ENCODE data around the gene LAMB3. TPM values are rescaled to one million over a fixed set of nuclear protein-coding genes. Genes with fewer than 3 reads are reported as not detected.

Gene LAMB3
- total RNA-seq, 2 donors from 2014 or later: 43.7 to 92.8 TPM

- Histone ChIP-seq H3K36me3 (no peaks in the 10 kb centered on the region), H3K27me3 (replicated peaks; ENCODE audit: insufficient read depth) (no peaks in the 10 kb centered on the region), H3K4me3 (no peak overlapping the region), H3K4me1 (replicated peaks) (no peaks in the 10 kb centered on the region), H3K9me3 (no peaks in the 10 kb centered on the region), H3K27ac (peak overlapping the region in 1 of 2 donors; percentile 16)
- WGBS: 54% methylated on average over 4 of the region's 4 CpGs
- intact Hi-C loops (cut with DNase I): loop anchor here (2.0 to 5.0 kb wide), 3 partner anchors 55 to 115 kb away; no protein-coding TSS in a partner anchor
- DNase-seq (ENCODE audit: low spot score): no peak
- no peak for TF ChIP-seq POLR2AphosphoS5 (IDR thresholded peaks at IDR 0.05)
- TF ChIP-seq CTCF (IDR thresholded peaks at IDR 0.05): no peak
- no peak for TF ChIP-seq POLR2A (IDR thresholded peaks at IDR 0.05)
Observed at GRCh38 chr1:209692296-209692695, 40.1 kb upstream of the LAMB3 start.

GRCh38 chr1:209691237-209691636 is 39.0 kb upstream of the LAMB3 start:
- DNase-seq (ENCODE audit: low spot score): no peak
- Histone ChIP-seq H3K36me3 (no peaks in the 10 kb centered on the region), H3K4me3 (no peak overlapping the region), H3K4me1 (replicated peaks) (no peaks in the 10 kb centered on the region), H3K27ac (no peak overlapping the region), H3K27me3 (replicated peaks; ENCODE audit: insufficient read depth) (no peaks in the 10 kb centered on the region), H3K9me3 (no peaks in the 10 kb centered on the region)
- WGBS: 70% methylated on average over 3 of the region's 3 CpGs
- TF ChIP-seq CTCF (IDR thresholded peaks at IDR 0.05): no peak
- TF ChIP-seq POLR2A (IDR thresholded peaks at IDR 0.05): no peak
- TF ChIP-seq POLR2AphosphoS5 (IDR thresholded peaks at IDR 0.05): no peak
- intact Hi-C loops (cut with DNase I): loop anchor here (5.0 kb wide), 1 partner anchor 84 kb away; no protein-coding TSS in a partner anchor

- WGBS: 79% methylated on average over 4 of the region's 4 CpGs
- intact Hi-C loops (cut with DNase I): no loop called here
- H3K4me3 ChIP-seq: no peak overlapping the region
- H3K9me3 ChIP-seq: no peaks in the 10 kb centered on the region
- H3K4me1 ChIP-seq (replicated peaks): no peaks in the 10 kb centered on the region
- no peaks in the 10 kb centered on the region for H3K36me3 ChIP-seq
- TF ChIP-seq CTCF (IDR thresholded peaks at IDR 0.05) (no peak), POLR2A (IDR thresholded peaks at IDR 0.05) (no peak), POLR2AphosphoS5 (IDR thresholded peaks at IDR 0.05) (no peak)
- no peak for DNase-seq (ENCODE audit: low spot score)
- H3K27ac ChIP-seq: no peak overlapping the region
- no peaks in the 10 kb centered on the region for H3K27me3 ChIP-seq (replicated peaks; ENCODE audit: insufficient read depth)
Observed at GRCh38 chr1:209689477-209689876, 37.3 kb upstream of the LAMB3 start.

GRCh38 chr1:209688746-209689234 is 36.6 kb upstream of the LAMB3 start:
- DNase-seq (ENCODE audit: low spot score): no peak
- WGBS: 55% methylated on average over 1 of the region's 1 CpG
- H3K27me3 ChIP-seq (replicated peaks; ENCODE audit: insufficient read depth): no peaks in the 10 kb centered on the region
- intact Hi-C loops (cut with DNase I): no loop called here
- H3K9me3 ChIP-seq: no peaks in the 10 kb centered on the region
- no peak overlapping the region for H3K27ac ChIP-seq
- no peaks in the 10 kb centered on the region for H3K4me1 ChIP-seq (replicated peaks)
- TF ChIP-seq POLR2AphosphoS5 (IDR thresholded peaks at IDR 0.05): no peak
- TF ChIP-seq CTCF (IDR thresholded peaks at IDR 0.05): no peak
- no peak for TF ChIP-seq POLR2A (IDR thresholded peaks at IDR 0.05)
- H3K36me3 ChIP-seq: no peaks in the 10 kb centered on the region
- no peak overlapping the region for H3K4me3 ChIP-seq

GRCh38 chr1:209686322-209686721 is 34.1 kb upstream of the LAMB3 start:
- H3K27me3 ChIP-seq (replicated peaks; ENCODE audit: insufficient read depth): no peaks in the 10 kb centered on the region
- intact Hi-C loops (cut with DNase I): no loop called here
- WGBS: 67% methylated on average over 4 of the region's 4 CpGs
- H3K36me3 ChIP-seq: no peaks in the 10 kb centered on the region
- DNase-seq (ENCODE audit: low spot score): no peak
- no peaks in the 10 kb centered on the region for H3K9me3 ChIP-seq
- TF ChIP-seq POLR2A (IDR thresholded peaks at IDR 0.05) (no peak), POLR2AphosphoS5 (IDR thresholded peaks at IDR 0.05) (no peak), CTCF (IDR thresholded peaks at IDR 0.05) (no peak)
- H3K27ac ChIP-seq: no peak overlapping the region
- no peak overlapping the region for H3K4me3 ChIP-seq
- no peaks in the 10 kb centered on the region for H3K4me1 ChIP-seq (replicated peaks)
